GM21619 (cell line): Measurements from ENCODE around the gene LPP.

Source experiments
- ATAC-seq: cut with Tn5 transposase; IDR thresholded peaks from one replicate; pipeline ENCODE4 v1.9.1; 2021; ENCODE audit not compliant: unreplicated experiment

LPP gene

GRCh38 chr3:188458756-188459155 lies 304.8 kb downstream of the LPP start:
- no peak for ATAC-seq

- ATAC-seq: no peak
Observed at GRCh38 chr3:188465311-188465710, 311.4 kb downstream of the LPP start.

GRCh38 chr3:188468196-188468595 lies 314.2 kb downstream of the LPP start:
- no peak for ATAC-seq

GRCh38 chr3:188468662-188469061 lies 314.7 kb downstream of the LPP start:
- ATAC-seq: no peak

- ATAC-seq: no peak
Observed at GRCh38 chr3:188469228-188469885, 315.4 kb downstream of the LPP start.

GRCh38 chr3:188470508-188471130 lies 316.7 kb downstream of the LPP start:
- no peak for ATAC-seq

- no peak for ATAC-seq
Observed at GRCh38 chr3:188471723-188472122, 317.8 kb downstream of the LPP start.

GRCh38 chr3:188472336-188472735 lies 318.4 kb downstream of the LPP start:
- no peak for ATAC-seq

- ATAC-seq: no peak
Observed at GRCh38 chr3:188473045-188473444, 319.1 kb downstream of the LPP start.

- ATAC-seq: no peak
Observed at GRCh38 chr3:188473591-188474288, 319.8 kb downstream of the LPP start.

- no peak for ATAC-seq
Observed at GRCh38 chr3:188476935-188477334, 323.0 kb downstream of the LPP start.

- no peak for ATAC-seq
Observed at GRCh38 chr3:188480011-188480410, 326.1 kb downstream of the LPP start.

- no peak for ATAC-seq
Observed at GRCh38 chr3:188482929-188483328, 329.0 kb downstream of the LPP start.

- ATAC-seq: no peak
Observed at GRCh38 chr3:188486126-188486525, 332.2 kb downstream of the LPP start.

- no peak for ATAC-seq
Observed at GRCh38 chr3:188486952-188487351, 333.0 kb downstream of the LPP start.

- no peak for ATAC-seq
Observed at GRCh38 chr3:188487652-188488051, 333.7 kb downstream of the LPP start.

GRCh38 chr3:188488801-188489200 lies 334.8 kb downstream of the LPP start:
- no peak for ATAC-seq

GRCh38 chr3:188489639-188490405 lies 335.9 kb downstream of the LPP start:
- no peak for ATAC-seq

- ATAC-seq: no peak
Observed at GRCh38 chr3:188490416-188490815, 336.5 kb downstream of the LPP start.

GRCh38 chr3:188491276-188491687 lies 337.3 kb downstream of the LPP start:
- ATAC-seq: no peak

- no peak for ATAC-seq
Observed at GRCh38 chr3:188496390-188496789, 342.4 kb downstream of the LPP start.

- ATAC-seq: no peak
Observed at GRCh38 chr3:188497021-188497420, 343.1 kb downstream of the LPP start.
